SK-N-SH treated with all-trans-retinoic acid at 6 μM for 48 hours (cell line): ENCODE data around the gene NR1D2.

Experiments used
- ATAC-seq: fragments of 200-7000 bp; cut with Tn5 transposase; 3 replicates; pipeline ENCODE4 v1.9.1; 2020; ENCODE audit warnings: mild to moderate bottlenecking, moderate library complexity
- ARNTL ChIP-seq: fragments of 450-650 bp; formaldehyde crosslinking; IDR thresholded peaks from 2 replicates; pipeline ENCODE4 v1.5.0; 2020; ENCODE audit warnings: low read depth, mild to moderate bottlenecking, moderate library complexity, borderline replicate concordance
- BACH2 ChIP-seq: fragments of 250-450 bp; sonication (Bioruptor Pico); IDR thresholded peaks from 2 replicates; pipeline ENCODE4 v1.9.0; 2021; ENCODE audit warnings: mild to moderate bottlenecking, borderline replicate concordance
- CSDC2 ChIP-seq: fragments of 250-450 bp; sonication (Bioruptor Pico); IDR thresholded peaks from 2 replicates; pipeline ENCODE4 v1.5.0; 2020; ENCODE audit warnings: mild to moderate bottlenecking, moderate library complexity
- CSRNP3 ChIP-seq: fragments of 250-450 bp; sonication (Bioruptor Pico); IDR thresholded peaks from 2 replicates; pipeline ENCODE4 v1.5.1; 2021; ENCODE audit warnings: mild to moderate bottlenecking, moderate library complexity
- ESRRG ChIP-seq: fragments of 250-450 bp; sonication (Bioruptor Pico); IDR thresholded peaks from 2 replicates; pipeline ENCODE4 v1.6.1; 2021; ENCODE audit warnings: mild to moderate bottlenecking
- GLIS3 ChIP-seq: fragments of 250-450 bp; sonication (Bioruptor Pico); IDR thresholded peaks from 2 replicates; pipeline ENCODE4 v1.5.0; 2020; ENCODE audit warnings: mild to moderate bottlenecking, moderate library complexity
- ISL1 ChIP-seq: fragments of 250-450 bp; sonication (Bioruptor Pico); IDR thresholded peaks from 2 replicates; pipeline ENCODE4 v2.1.2; 2022; ENCODE audit warnings: mild to moderate bottlenecking, moderate library complexity
- OSR1 ChIP-seq: fragments of 250-450 bp; sonication (Bioruptor Pico); IDR thresholded peaks from 2 replicates; pipeline ENCODE4 v1.8.0; 2022; ENCODE audit warnings: moderate library complexity, mild to moderate bottlenecking, inconsistent platforms
- POU6F1 ChIP-seq: fragments of 250-450 bp; sonication (Bioruptor Pico); IDR thresholded peaks from 2 replicates; pipeline ENCODE4 v1.8.0; 2021; ENCODE audit warnings: low read depth, mild to moderate bottlenecking, moderate library complexity, borderline replicate concordance
- PPARA ChIP-seq: fragments of 250-450 bp; sonication (Bioruptor Pico); IDR thresholded peaks from 2 replicates; pipeline ENCODE4 v1.5.0; 2020; ENCODE audit warnings: mild to moderate bottlenecking, borderline replicate concordance
- RARB ChIP-seq: fragments of 250-450 bp; sonication (Bioruptor Pico); IDR thresholded peaks from 2 replicates; pipeline ENCODE4 v1.8.0; 2021; ENCODE audit warnings: mild to moderate bottlenecking, moderate library complexity
- TCF4 ChIP-seq: fragments of 250-450 bp; sonication (Bioruptor Pico); IDR thresholded peaks from 2 replicates; pipeline ENCODE4 v1.8.0; 2021; ENCODE audit warnings: mild to moderate bottlenecking, moderate library complexity, borderline replicate concordance
- TOX ChIP-seq: fragments of 250-450 bp; sonication (Bioruptor Pico); IDR thresholded peaks from 2 replicates; pipeline ENCODE4 v1.8.0; 2021; ENCODE audit warnings: mild to moderate bottlenecking, moderate library complexity, borderline replicate concordance
- ZC3H10 ChIP-seq: fragments of 250-450 bp; sonication (Bioruptor Pico); IDR thresholded peaks from 2 replicates; pipeline ENCODE4 v1.5.1; 2021; ENCODE audit warnings: mild to moderate bottlenecking, moderate library complexity
- ZFP3 ChIP-seq: fragments of 250-450 bp; sonication (Bioruptor Pico); IDR thresholded peaks from 2 replicates; pipeline ENCODE4 v1.5.0; 2020; ENCODE audit warnings: mild to moderate bottlenecking, moderate library complexity
- ZFP30 ChIP-seq: fragments of 450-650 bp; formaldehyde crosslinking; IDR thresholded peaks from 2 replicates; pipeline ENCODE4 v1.5.0; 2022; ENCODE audit warnings: mild to moderate bottlenecking, moderate library complexity
- ZNF565 ChIP-seq: fragments of 450-650 bp; formaldehyde crosslinking; conservative IDR thresholded peaks from 2 replicates; pipeline ENCODE4 v1.5.0; 2020; ENCODE audit warnings: low read depth, mild to moderate bottlenecking, moderate library complexity
- ZNF70 ChIP-seq: fragments of 450-650 bp; formaldehyde crosslinking; IDR thresholded peaks from 2 replicates; pipeline ENCODE4 v1.5.0; 2020; ENCODE audit warnings: mild to moderate bottlenecking, moderate library complexity
- TF ChIP-seq, protein P1 (sequence below): fragments of 250-450 bp; sonication (Bioruptor Pico); IDR thresholded peaks from 2 replicates; pipeline ENCODE4 v1.5.1; 2020; ENCODE audit warnings: low read depth, mild to moderate bottlenecking, moderate library complexity
- TF ChIP-seq, protein P2 (sequence below): fragments of 250-450 bp; sonication (Bioruptor Pico); IDR thresholded peaks from 2 replicates; pipeline ENCODE4 v1.5.0; 2020; ENCODE audit warnings: mild to moderate bottlenecking, moderate library complexity

The NR1D2 gene

DNA sequence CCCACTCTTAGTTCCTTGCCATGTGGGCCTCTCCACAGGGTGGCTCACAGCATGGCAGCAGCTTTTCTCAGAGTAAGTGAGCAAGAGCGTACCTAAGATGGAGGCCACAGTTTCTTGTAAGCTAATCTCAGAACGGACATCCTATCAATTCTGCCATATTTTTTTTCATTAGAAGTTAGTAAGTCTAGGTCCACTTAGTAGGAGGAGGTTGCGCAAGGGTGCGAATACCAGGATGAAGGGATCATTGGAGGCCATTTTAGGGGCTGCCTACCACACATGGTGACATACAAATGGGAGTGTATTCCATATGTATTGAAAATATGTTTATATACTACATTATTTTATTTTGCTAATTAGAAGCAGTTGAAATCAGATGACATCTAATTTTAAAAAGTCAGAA lies 31.5 kb downstream of the NR1D2 start:
- TF ChIP-seq, protein P1, sequence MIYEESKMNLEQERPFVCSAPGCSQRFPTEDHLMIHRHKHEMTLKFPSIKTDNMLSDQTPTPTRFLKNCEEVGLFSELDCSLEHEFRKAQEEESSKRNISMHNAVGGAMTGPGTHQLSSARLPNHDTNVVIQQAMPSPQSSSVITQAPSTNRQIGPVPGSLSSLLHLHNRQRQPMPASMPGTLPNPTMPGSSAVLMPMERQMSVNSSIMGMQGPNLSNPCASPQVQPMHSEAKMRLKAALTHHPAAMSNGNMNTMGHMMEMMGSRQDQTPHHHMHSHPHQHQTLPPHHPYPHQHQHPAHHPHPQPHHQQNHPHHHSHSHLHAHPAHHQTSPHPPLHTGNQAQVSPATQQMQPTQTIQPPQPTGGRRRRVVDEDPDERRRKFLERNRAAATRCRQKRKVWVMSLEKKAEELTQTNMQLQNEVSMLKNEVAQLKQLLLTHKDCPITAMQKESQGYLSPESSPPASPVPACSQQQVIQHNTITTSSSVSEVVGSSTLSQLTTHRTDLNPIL (CRISPR knock-in tag), result no peak
- TF ChIP-seq ESRRG, result no peak
- ATAC-seq, result no peak

GRCh38 chr3:23979569-23979968 lies 34.5 kb downstream of the NR1D2 start:
- TF ChIP-seq CSRNP3 (CRISPR knock-in tag) (no peak), CSDC2 (CRISPR knock-in tag) (no peak), BACH2 (CRISPR knock-in tag) (no peak), OSR1 (no peak), ZFP30 (CRISPR knock-in tag) (no peak)
- TF ChIP-seq, protein P2, sequence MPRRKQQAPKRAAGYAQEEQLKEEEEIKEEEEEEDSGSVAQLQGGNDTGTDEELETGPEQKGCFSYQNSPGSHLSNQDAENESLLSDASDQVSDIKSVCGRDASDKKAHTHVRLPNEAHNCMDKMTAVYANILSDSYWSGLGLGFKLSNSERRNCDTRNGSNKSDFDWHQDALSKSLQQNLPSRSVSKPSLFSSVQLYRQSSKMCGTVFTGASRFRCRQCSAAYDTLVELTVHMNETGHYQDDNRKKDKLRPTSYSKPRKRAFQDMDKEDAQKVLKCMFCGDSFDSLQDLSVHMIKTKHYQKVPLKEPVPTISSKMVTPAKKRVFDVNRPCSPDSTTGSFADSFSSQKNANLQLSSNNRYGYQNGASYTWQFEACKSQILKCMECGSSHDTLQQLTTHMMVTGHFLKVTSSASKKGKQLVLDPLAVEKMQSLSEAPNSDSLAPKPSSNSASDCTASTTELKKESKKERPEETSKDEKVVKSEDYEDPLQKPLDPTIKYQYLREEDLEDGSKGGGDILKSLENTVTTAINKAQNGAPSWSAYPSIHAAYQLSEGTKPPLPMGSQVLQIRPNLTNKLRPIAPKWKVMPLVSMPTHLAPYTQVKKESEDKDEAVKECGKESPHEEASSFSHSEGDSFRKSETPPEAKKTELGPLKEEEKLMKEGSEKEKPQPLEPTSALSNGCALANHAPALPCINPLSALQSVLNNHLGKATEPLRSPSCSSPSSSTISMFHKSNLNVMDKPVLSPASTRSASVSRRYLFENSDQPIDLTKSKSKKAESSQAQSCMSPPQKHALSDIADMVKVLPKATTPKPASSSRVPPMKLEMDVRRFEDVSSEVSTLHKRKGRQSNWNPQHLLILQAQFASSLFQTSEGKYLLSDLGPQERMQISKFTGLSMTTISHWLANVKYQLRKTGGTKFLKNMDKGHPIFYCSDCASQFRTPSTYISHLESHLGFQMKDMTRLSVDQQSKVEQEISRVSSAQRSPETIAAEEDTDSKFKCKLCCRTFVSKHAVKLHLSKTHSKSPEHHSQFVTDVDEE (CRISPR knock-in tag), result no peak
- no peak for ATAC-seq

DNA sequence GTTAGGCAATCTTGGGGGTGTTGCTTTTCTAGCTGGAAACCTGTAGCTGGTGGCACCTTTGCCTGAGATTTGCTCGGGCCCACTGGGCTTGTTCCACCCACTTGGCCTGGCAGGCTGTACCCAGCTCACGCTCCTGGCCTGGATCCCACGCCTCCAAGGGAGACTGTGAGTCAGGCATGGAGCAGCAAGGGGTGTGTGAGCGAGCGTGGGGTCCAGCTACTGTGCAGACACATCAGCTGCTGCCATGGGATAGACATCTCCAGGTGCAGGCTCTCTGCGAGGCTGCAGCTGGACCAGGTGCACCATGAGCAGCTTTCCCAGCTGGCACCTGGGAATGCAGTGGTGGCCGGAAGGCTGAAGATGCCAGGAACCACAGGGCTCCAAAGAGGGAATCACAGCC lies 36.0 kb downstream of the NR1D2 start:
- ATAC-seq, result no peak

More for the DNA sequence above, 36.0 kb downstream of the NR1D2 start:
- TF ChIP-seq TCF4, result no peak
- no peak for TF ChIP-seq OSR1
- no peak for TF ChIP-seq CSRNP3 (CRISPR knock-in tag)
- TF ChIP-seq, protein P1 (CRISPR knock-in tag), result no peak
- TF ChIP-seq GLIS3, result no peak
- TF ChIP-seq ZNF565 (CRISPR knock-in tag), result no peak
- no peak for TF ChIP-seq ZFP30 (CRISPR knock-in tag)
- no peak for TF ChIP-seq RARB (CRISPR knock-in tag)
- no peak for TF ChIP-seq POU6F1 (CRISPR knock-in tag)
- TF ChIP-seq ARNTL (CRISPR knock-in tag), result no peak
- no peak for TF ChIP-seq ZNF70 (CRISPR knock-in tag)
- TF ChIP-seq ZFP3 (CRISPR knock-in tag), result no peak
- no peak for TF ChIP-seq ISL1 (CRISPR knock-in tag)
- TF ChIP-seq ZC3H10 (CRISPR knock-in tag), result no peak
- no peak for TF ChIP-seq PPARA (CRISPR knock-in tag)
- TF ChIP-seq TOX (CRISPR knock-in tag), result no peak
